Neural crest cell (in vitro differentiated cells): ENCODE data around the gene TMEM39B. TPM values are rescaled to one million over a fixed set of nuclear protein-coding genes. Genes with fewer than 3 reads are reported as not detected.
A peak's percentile ranks its signal among the peaks of the same experiment; 100 is the strongest.

Source experiments
- DNase-seq: peaks from one replicate; pipeline ENCODE4 v3.0.0; 2021; ENCODE audit warnings: low read depth, mixed read lengths, low spot score
- H3K27ac Mint-ChIP-seq: one replicate; pipeline ENCODE4 v1.8.0; 2021; ENCODE audit warnings: mild to moderate bottlenecking, mixed read lengths; ENCODE audit not compliant: unreplicated experiment
- H3K27me3 Mint-ChIP-seq: 2 replicates; pipeline ENCODE4 v1.8.0; 2021; ENCODE audit warnings: low read depth, mild to moderate bottlenecking, mixed read lengths
- H3K36me3 Mint-ChIP-seq: 2 replicates; pipeline ENCODE4 v1.8.0; 2021; ENCODE audit warnings: low read depth, mild to moderate bottlenecking, mixed read lengths
- H3K4me1 Mint-ChIP-seq: 2 replicates; pipeline ENCODE4 v1.8.0; 2021; ENCODE audit warnings: mixed read lengths
- H3K4me3 Mint-ChIP-seq: one replicate; pipeline ENCODE4 v1.8.0; 2021; ENCODE audit warnings: mild to moderate bottlenecking, mixed read lengths
- H3K9me3 Mint-ChIP-seq: 2 replicates; pipeline ENCODE4 v1.8.0; 2021; ENCODE audit warnings: mixed read lengths
- CTCF ChIP-seq: fragments of 200-600 bp; sonication (generic); conservative IDR thresholded peaks from 2 replicates; pipeline ENCODE4 v1.5.0; 2021; ENCODE audit warnings: antibody characterized with exemption, mild to moderate bottlenecking
- long read RNA-seq: library from polyadenylated mRNA; unstranded; transcript quantifications from one replicate; pipeline ENCODE4 v2.0.0, GENCODE V29; 2020
- total RNA-seq: library from RNA; stranded (reverse); gene quantifications from 2 replicates; pipeline ENCODE4 v1.2.1, GENCODE V29; 2021

Gene TMEM39B
- 34.8 and 36.0 TPM in 2 replicates for total RNA-seq
- long read RNA-seq, transcript TMEM39B-201 (9 exons, 1,813 nt): minor isoform, 6 of 21 reads
- long read RNA-seq, transcript TMEM39B-203 (7 exons, 1,538 nt): major isoform, 8 of 21 reads
- long read RNA-seq, partial matches to known transcripts: 4 of 21 reads
- long read RNA-seq, other reads (novel, unspliced or antisense): 3 of 21 reads

- H3K27me3 Mint-ChIP-seq: peaks cover 3% of the 10 kb centered on the region
- peaks cover 46% of the 10 kb centered on the region for H3K4me1 Mint-ChIP-seq
- peaks cover 8% of the 10 kb centered on the region for H3K36me3 Mint-ChIP-seq
Measured at GRCh38 chr1:32072622-32073298, at the start of gene TMEM39B. TSS of gene TMEM39B (plus strand) at chr1:32072939. CDS start at chr1:32073048, 109 bp downstream.

GRCh38 chr1:32023351-32023750 is 49.4 kb upstream of the TMEM39B start:
- Mint-ChIP-seq H3K4me3 (peak overlapping the region; percentile 12), H3K9me3 (no peaks in the 10 kb centered on the region), H3K36me3 (peaks cover 11% of the 10 kb centered on the region), H3K27ac (no peak overlapping the region), H3K4me1 (peaks cover 18% of the 10 kb centered on the region), H3K27me3 (no peaks in the 10 kb centered on the region)
- TF ChIP-seq CTCF: no peak
- DNase-seq: no peak

More at GRCh38 chr1:32072622-32073298, at the start of gene TMEM39B:
- no peak for TF ChIP-seq CTCF
- peak; percentile 90 for DNase-seq
- peak within 1 kb of the TSS; percentile 95 for H3K27ac Mint-ChIP-seq
- peak within 1 kb of the TSS; percentile 95 for H3K4me3 Mint-ChIP-seq
- peaks cover 2% of the 10 kb centered on the region for H3K9me3 Mint-ChIP-seq

- no peak for DNase-seq
- H3K27me3 Mint-ChIP-seq: no peaks in the 10 kb centered on the region
- H3K4me1 Mint-ChIP-seq: peaks cover 17% of the 10 kb centered on the region
- no peaks in the 10 kb centered on the region for H3K9me3 Mint-ChIP-seq
- no peak for TF ChIP-seq CTCF
- H3K36me3 Mint-ChIP-seq: peaks cover 13% of the 10 kb centered on the region
- no peak overlapping the region for H3K27ac Mint-ChIP-seq
- no peak overlapping the region for H3K4me3 Mint-ChIP-seq
Measured at GRCh38 chr1:32025515-32025914, 47.2 kb upstream of the TMEM39B start.

- no peak overlapping the region for H3K4me3 Mint-ChIP-seq
- no peak for DNase-seq
- H3K36me3 Mint-ChIP-seq: peaks cover 15% of the 10 kb centered on the region
- no peak overlapping the region for H3K27ac Mint-ChIP-seq
- no peaks in the 10 kb centered on the region for H3K9me3 Mint-ChIP-seq
- H3K4me1 Mint-ChIP-seq: peaks cover 13% of the 10 kb centered on the region
- TF ChIP-seq CTCF: no peak
- no peaks in the 10 kb centered on the region for H3K27me3 Mint-ChIP-seq
Measured at GRCh38 chr1:32028746-32029145, 44.0 kb upstream of the TMEM39B start.

GRCh38 chr1:32031578-32032274 is 41.0 kb upstream of the TMEM39B start:
- H3K9me3 Mint-ChIP-seq: no peaks in the 10 kb centered on the region
- no peak for DNase-seq
- no peak overlapping the region for H3K4me3 Mint-ChIP-seq
- peaks cover 8% of the 10 kb centered on the region for H3K4me1 Mint-ChIP-seq
- TF ChIP-seq CTCF: no peak
- peaks cover 16% of the 10 kb centered on the region for H3K36me3 Mint-ChIP-seq
- H3K27me3 Mint-ChIP-seq: no peaks in the 10 kb centered on the region
- no peak overlapping the region for H3K27ac Mint-ChIP-seq
